HG03103 (cell line): Measurements from ENCODE around the gene KIF1A.

Experiments used
- ATAC-seq: cut with Tn5 transposase; IDR thresholded peaks from one replicate; pipeline ENCODE4 v1.9.1; 2021; ENCODE audit warnings: low read depth; ENCODE audit not compliant: unreplicated experiment

Gene KIF1A

DNA sequence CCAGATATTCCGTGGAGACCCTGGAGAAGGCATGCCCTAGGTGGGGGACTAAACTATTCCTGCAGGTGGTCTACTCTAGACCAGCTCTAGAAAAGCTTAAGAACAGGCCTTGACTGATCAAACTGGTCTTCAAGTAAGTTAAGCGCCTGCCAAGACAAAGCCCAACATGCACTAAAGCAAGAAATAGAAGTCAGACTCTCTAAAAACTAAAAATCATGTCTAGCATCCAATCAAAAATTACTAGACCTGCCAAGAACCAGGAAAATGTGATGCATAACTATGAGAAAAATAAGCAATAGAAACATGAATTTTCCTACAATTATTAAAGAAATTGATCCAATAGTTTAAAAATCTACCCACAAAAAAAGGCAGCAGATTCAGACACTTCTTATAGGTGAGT, 13.6 kb downstream of the KIF1A start:
- ATAC-seq = no peak

GRCh38 chr2:240806006-240806405, 14.0 kb downstream of the KIF1A start:
- ATAC-seq = no peak

DNA sequence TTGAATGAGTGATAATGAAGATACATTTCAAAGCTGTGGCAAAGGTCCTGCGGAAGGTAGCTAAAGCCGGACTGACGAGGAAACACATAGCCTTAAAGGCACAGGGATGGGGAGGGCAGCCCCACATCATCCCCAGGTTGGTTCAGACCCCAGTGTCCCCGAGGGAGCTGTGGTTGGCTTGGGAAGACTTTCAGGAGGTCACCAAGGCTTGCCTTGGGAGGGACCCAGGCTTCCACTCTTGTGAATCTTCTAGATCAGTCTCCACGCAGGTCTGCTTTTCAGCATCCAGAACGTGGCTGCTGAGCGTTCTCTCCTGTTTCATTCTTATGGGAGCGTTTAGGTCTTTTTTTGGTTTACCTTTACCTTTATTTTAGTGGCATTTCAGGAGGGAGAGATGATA, 16.8 kb downstream of the KIF1A start:
- no peak for ATAC-seq

DNA sequence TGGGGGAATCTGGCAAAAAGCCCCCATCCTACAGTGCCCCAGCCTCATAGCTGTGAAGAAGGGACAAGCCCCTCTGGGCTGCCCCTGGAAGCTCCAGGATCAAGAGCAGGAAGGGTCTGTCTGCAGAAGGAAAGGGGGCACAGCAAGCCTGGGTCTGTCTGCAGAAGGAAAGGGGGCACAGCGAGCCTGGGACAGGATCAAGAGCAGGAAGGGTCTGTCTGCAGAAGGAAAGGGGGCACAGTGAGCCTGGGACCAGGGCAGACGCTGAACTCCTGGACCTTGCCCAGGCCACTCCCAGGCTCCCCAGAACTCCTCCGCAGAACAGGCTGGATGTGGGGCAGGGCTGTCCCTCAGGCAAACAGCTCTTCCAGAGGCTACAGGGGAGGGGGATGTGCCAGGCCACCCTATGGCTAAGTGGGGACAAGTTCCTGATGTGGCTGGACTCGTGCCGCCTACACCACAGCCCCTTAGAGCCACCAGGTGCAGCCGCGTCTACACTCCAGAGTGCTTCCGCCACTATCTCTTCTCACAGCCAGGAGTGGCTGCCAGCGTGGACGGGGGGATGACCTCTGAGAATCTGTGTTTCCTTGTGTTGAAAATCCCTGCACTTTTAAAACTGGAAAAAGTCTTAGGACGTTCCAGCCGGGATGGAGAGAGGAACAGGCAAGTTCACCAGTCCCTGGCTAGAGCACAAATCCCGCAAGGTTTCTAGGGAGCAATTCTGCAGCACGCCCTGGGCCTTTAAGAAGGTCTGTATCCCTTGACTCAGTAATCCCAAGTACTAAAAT, 20.8 kb downstream of the KIF1A start:
- ATAC-seq = no peak

DNA sequence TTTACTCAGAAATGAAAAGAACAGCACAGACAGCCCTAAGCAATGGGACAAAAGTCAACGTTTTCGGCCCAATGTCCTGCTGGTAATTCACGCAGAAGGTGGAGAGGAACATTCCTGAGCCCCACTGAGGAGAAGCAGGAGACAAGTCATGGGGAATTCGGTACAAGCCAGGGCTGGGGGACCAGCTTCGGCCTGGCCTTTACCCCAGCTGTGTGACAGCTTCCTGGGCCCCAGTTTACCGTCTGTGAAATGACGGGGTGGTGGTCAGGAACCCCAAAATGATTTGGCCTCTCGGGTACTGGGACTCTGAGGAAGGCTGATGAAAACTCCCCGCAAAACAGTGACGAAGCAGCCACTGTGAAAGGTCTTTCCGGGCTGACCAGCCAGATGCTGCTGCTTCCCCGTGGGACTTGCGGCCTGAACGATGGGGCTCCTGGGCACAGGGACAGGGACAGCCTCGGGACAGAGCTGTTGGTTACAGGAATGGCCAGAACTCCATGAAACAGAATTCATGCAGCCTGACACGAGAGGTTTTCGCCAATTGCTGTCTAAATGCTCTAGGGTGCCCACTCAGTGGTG, 21.6 kb downstream of the KIF1A start:
- no peak for ATAC-seq

DNA sequence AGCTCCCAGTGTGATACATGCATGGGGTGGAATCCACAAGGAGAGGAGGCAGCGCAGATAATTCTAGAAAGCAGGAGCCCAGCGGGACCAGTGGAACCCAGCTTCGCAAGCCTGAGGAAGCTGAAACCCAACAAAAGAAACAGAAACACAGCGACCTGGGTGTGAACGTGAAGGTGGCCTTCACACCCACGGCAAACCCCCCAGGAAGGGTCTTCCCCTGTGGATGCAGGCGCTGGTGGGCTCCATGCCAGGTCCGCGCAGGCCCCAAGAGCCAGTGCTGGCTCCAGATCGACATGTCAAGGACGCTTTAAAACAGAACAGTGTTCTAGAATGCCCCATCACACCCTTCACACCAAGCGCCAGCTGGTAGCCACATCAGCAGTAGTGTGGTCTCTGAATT, 22.1 kb downstream of the KIF1A start:
- no peak for ATAC-seq

GRCh38 chr2:240797500-240797895, 22.5 kb downstream of the KIF1A start:
- ATAC-seq = no peak

DNA sequence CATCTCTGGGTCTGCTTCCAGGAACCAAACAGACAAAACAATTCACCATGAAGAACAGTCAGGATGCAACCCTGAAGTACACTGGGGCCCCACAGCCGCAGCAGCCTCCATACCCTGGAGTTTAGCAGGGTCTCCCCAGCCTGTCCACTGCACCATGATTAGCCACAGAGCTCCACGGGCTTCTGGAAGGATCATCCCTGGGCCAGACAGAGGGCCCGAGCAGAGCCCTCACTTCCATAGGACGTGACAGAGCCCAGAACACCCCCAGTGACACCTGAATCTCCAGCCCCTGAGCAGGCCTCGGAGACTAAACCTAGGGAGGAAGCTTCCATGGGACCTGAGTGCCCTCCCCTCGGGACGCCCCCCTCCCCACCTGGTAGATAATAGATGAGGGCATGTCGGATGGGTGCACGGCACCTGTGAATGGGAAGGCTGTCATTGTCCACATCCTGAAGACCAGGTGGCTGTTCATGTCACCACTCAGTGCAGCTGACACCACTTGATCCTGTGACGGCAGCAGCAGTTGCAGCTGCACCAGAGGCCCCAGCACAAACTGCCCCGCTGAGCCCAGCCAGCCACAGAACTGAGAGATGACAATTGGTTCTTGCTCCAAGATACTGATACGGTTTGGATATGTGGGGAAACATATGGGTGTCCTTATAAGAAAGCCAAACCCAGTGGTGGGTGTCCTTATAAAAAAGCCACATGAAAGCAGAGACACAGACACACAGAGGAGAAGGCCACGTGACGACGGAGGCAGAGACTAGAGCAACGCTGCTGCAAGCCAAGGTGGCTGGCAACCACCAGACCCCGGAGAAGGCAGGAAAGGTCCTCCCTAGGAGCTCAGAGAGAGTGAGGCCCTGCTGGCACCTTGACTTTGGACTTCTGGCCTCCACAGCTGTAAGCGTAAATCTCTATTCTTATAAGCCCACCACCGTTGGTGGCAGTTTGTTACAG, 23.2 kb downstream of the KIF1A start:
- no peak for ATAC-seq

- no peak for ATAC-seq
These were observed 24.0 kb downstream of the KIF1A start for GRCh38 chr2:240795916-240796510.

DNA sequence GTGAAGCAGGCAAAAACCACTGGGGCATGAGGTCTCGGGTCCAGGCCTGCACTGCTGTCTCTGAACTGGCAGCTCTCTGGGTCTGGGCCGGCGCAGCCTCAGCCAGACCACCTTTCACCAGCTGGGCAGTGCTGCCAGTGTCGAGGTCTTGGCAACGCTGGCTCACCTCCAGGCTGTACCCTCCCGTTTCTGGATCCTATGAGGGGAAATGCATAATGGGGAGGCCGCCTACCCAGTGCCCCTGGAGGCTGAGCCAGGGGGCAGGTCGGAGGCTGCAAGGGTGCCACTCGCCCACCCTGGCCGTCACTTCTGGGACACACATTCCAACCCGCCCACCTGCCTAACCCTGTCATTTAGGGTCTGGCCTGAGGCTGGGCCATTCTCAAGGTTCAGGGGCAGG, 24.6 kb downstream of the KIF1A start:
- no peak for ATAC-seq

DNA sequence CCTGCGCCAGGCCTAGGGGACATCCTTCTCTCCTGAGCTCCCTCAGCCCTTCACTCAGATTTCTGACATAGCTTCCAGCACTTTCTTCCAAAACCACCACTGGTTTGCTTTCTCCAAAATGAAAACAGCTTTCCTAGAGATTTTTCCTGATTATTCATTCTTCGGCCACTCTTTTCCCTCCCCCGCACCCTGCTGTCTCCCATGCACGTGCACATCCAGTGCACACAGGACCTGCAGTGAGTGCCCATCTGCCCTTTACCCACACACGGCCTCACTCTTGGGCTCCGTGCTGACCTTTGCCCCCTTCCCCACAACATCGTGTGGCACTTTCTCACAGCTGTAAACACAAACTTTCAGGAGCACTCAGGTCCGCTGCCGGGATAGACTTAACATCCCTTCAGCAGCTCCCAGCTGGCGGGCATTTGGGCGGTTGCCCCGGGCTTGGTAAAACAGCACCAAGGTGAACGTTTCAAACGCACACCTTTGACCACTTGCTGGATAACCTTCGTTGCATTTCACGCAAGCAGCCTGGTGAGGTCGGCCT, 25.8 kb downstream of the KIF1A start:
- no peak for ATAC-seq

DNA sequence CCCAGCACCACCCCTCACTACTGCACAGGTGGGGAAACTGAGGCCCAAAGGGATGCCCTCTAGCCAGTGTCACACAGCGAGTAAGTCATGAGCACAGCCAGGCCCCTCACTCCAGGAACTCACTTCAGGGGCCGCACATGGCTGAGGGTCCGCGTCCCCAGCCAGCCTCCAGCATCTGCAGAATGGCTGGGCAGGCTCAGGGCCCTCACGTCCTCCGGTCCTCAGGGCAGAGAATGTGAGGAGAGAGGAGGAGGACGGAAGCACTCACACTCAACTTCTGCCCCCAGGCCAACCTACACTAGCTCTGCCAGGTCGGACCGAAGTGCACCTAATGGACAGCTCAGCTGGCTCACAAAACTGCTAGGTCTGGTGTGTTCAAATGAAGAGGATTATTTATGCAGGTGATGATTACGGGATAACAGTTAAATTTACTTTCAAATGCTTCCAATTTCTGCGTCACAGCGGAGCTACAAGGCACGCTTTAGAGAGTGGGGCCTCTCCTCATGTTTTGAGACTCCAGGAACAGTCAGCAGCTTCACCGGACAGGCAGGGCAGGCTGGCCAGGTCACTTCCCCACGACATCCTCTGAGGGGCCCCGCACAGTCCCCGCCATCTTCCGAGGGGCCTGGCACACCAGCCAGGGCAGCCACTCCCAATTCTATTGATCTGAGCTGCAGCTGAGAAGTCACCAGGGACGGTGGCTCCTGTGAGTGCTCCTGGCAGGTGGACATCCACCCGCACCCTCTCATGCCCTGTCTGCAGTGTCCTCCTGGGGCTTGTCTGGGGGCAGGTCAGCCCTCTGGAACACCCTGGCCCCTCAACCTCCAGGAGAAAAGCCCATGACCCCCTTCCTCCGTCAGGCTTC, 26.5 kb downstream of the KIF1A start:
- no peak for ATAC-seq

- ATAC-seq = no peak
These were observed 27.2 kb downstream of the KIF1A start for GRCh38 chr2:240792629-240793312.

- no peak for ATAC-seq
These were observed 28.0 kb downstream of the KIF1A start for GRCh38 chr2:240791821-240792628.

DNA sequence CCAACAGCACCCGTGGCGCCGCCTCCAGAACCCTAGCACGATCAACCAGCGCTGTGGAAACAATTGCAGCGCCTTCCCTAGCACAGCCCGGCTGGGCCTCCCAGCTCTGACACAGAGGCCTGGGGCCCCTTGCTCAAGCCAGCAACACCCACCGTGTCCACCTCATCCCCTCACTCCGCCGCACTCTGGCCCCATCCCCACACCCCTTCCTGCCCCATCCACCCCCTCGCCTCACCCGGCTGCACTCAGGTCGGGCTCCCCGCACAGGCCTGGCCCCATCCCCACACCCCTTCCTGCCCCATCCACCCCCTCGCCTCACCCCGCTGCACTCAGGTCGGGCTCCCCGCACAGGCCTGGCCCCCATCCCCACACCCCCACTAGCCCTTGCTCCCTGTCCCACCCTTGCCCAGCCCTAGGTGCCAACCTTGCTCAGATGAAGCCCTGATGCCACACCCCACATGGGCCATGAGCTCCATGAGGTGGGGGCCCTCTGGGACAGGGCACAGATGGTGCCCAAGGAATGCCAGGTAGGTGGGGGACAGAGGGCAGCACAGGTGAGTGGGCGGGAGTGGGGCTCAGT, 28.7 kb downstream of the KIF1A start:
- ATAC-seq = no peak

- ATAC-seq = no peak
These were observed 29.4 kb downstream of the KIF1A start for GRCh38 chr2:240790370-240791220.
